HepG2 (cell line): Measurements from ENCODE around the gene H6PD. TPM values are rescaled to one million over a fixed set of nuclear protein-coding genes. Genes with fewer than 3 reads are reported as not detected.

ENCODE experiments used
- ATF3 ChIP-seq: sonication (generic); formaldehyde crosslinking; IDR thresholded peaks from 2 replicates; pipeline ENCODE4 v1.4.0; 2020; ENCODE audit warnings: missing genetic modification reagents
- GPN1 ChIP-seq: sonication (generic); formaldehyde crosslinking; IDR thresholded peaks from 2 replicates; pipeline ENCODE4 v1.5.1; 2020; ENCODE audit warnings: missing genetic modification reagents, borderline replicate concordance
- HINFP ChIP-seq: sonication (generic); formaldehyde crosslinking; IDR thresholded peaks from 2 replicates; pipeline ENCODE4 v1.4.0; 2020; ENCODE audit warnings: low read depth, mild to moderate bottlenecking, missing genetic modification reagents
- HMGXB3 ChIP-seq: sonication (generic); formaldehyde crosslinking; IDR thresholded peaks from 2 replicates; pipeline ENCODE4 v1.4.0; 2020; ENCODE audit warnings: missing genetic modification reagents, borderline replicate concordance
- HOXA3 ChIP-seq: sonication (generic); formaldehyde crosslinking; IDR thresholded peaks from 2 replicates; pipeline ENCODE4 v1.5.0; 2020; ENCODE audit warnings: missing genetic modification reagents
- KMT2B ChIP-seq: IDR thresholded peaks from 2 replicates; pipeline ENCODE4 v1.6.1; 2016; ENCODE audit warnings: missing genetic modification reagents, missing compliant biosample characterization
- NFKBIZ ChIP-seq: IDR thresholded peaks from 2 replicates; pipeline ENCODE4 v1.6.1; 2018; ENCODE audit warnings: missing genetic modification reagents, missing compliant biosample characterization
- RXRA ChIP-seq: sonication (generic); formaldehyde crosslinking; IDR thresholded peaks from 2 replicates; pipeline ENCODE4 v1.5.1; 2020; ENCODE audit warnings: missing genetic modification reagents
- SOX6 ChIP-seq, 2 experiments: fragments of 450-650 bp in 1 of 2; sonication (generic) in 1 of 2; formaldehyde crosslinking in 1 of 2; IDR thresholded peaks; 2 replicates each; pipeline versions ENCODE4 v1.4.0 to v1.6.1; 2017 to 2020; ENCODE audit warnings: antibody characterized with exemption in 1 of 2, mild to moderate bottlenecking in 1 of 2, missing genetic modification reagents in 1 of 2
- TFDP2 ChIP-seq: sonication (generic); formaldehyde crosslinking; IDR thresholded peaks from 2 replicates; pipeline ENCODE4 v1.4.0; 2020; ENCODE audit warnings: missing genetic modification reagents
- ZFX ChIP-seq: sonication (generic); formaldehyde crosslinking; IDR thresholded peaks from 2 replicates; pipeline ENCODE4 v1.4.0; 2020; ENCODE audit warnings: mild to moderate bottlenecking, low read depth, missing genetic modification reagents, moderate library complexity
- ZNF556 ChIP-seq: sonication (generic); formaldehyde crosslinking; IDR thresholded peaks from 2 replicates; pipeline ENCODE4 v1.4.0; 2020; ENCODE audit warnings: mild to moderate bottlenecking, missing genetic modification reagents, borderline replicate concordance
- ZNF564 ChIP-seq: sonication (generic); formaldehyde crosslinking; IDR thresholded peaks from 2 replicates; pipeline ENCODE4 v1.8.1; 2023; ENCODE audit warnings: mild to moderate bottlenecking, missing genetic modification reagents
- ZNF629 ChIP-seq: sonication (generic); formaldehyde crosslinking; conservative IDR thresholded peaks from 2 replicates; pipeline ENCODE4 v1.5.0; 2020; ENCODE audit warnings: missing genetic modification reagents
- ZNF652 ChIP-seq: IDR thresholded peaks from 2 replicates; pipeline ENCODE4 v1.6.1; 2016; ENCODE audit warnings: low read depth, borderline replicate concordance
- ZNF687 ChIP-seq: sonication (generic); formaldehyde crosslinking; IDR thresholded peaks from 2 replicates; pipeline ENCODE4 v1.5.1; 2020; ENCODE audit warnings: mild to moderate bottlenecking, missing genetic modification reagents, moderate library complexity
- ZNF841 ChIP-seq: sonication (generic); formaldehyde crosslinking; IDR thresholded peaks from 2 replicates; pipeline ENCODE4 v1.8.1; 2023; ENCODE audit warnings: missing genetic modification reagents, borderline replicate concordance
- polyA plus RNA-seq, 8 experiments: library from polyadenylated mRNA; depleted of rRNA in 3 of 8; stranded (reverse) in 7 of 8; unstranded in 1 of 8; fragments of >200 nt; fragmentation: Illumina TruSeq in 4 of 8; extraction: Trizol in 4 of 8; gene quantifications; 2 replicates each; pipeline versions ENCODE4 v1.2.1 to v1.2.3, GENCODE V29; 2011 to 2016; ENCODE audit warnings: low read depth in 4 of 8, missing spikeins in 1 of 8, mixed read lengths in 1 of 8; ENCODE audit not compliant: insufficient read depth in 1 of 8
- total RNA-seq, 5 experiments: library from RNA; depleted of rRNA; stranded (reverse); fragments of >200 nt; fragmentation: Illumina TruSeq; extraction: Trizol; gene quantifications; 2 replicates each; pipeline ENCODE4 v1.2.3, GENCODE V29; 2016; ENCODE audit warnings: low read depth in 1 of 5

The H6PD gene
- total and polyA plus RNA-seq, 2 of the 13 experiments (the other 11 are each of a cell fraction or from before 2014, with no cell fraction given): 9.3 to 14.1 TPM

- peak; percentile 88 for TF ChIP-seq ZNF687 (CRISPR knock-in tag)
- TF ChIP-seq ZNF652 (CRISPR knock-in tag): no peak
- no peak for TF ChIP-seq ZNF841 (CRISPR knock-in tag)
- TF ChIP-seq GPN1 (CRISPR knock-in tag): no peak
- no peak for TF ChIP-seq ATF3 (CRISPR knock-in tag)
- peak; percentile 11; the same call in 1 of the 2 replicates for TF ChIP-seq TFDP2
- TF ChIP-seq HINFP (CRISPR knock-in tag): 0 out of 2 replicates have a peak, but pooled peaks have one; percentile 31
- 0 out of 2 replicates have a peak, but pooled peaks have one; percentile 12 for TF ChIP-seq ZNF629 (CRISPR knock-in tag)
- TF ChIP-seq NFKBIZ (CRISPR knock-in tag): no peak
- TF ChIP-seq KMT2B: no peak
- no peak for TF ChIP-seq HMGXB3
- peak; percentile 77 for TF ChIP-seq ZFX
- 0 out of 2 replicates have a peak, but pooled peaks have one; percentile 30 for TF ChIP-seq HOXA3 (CRISPR knock-in tag)
- peak; percentile 11; the same call in 1 of the 2 replicates for TF ChIP-seq ZNF564 (CRISPR knock-in tag)
- TF ChIP-seq SOX6 (IDR thresholded peaks at IDR 0.05): no peak
- TF ChIP-seq SOX6 (CRISPR knock-in tag; IDR thresholded peaks at IDR 0.05): peak; percentile 33; the same call in 1 of the 2 replicates
- 0 out of 2 replicates have a peak, but pooled peaks have one; percentile 39 for TF ChIP-seq RXRA (CRISPR knock-in tag)
- TF ChIP-seq ZNF556 (CRISPR knock-in tag): no peak
Observed at GRCh38 chr1:9279172-9279840, 44.7 kb downstream of the H6PD start (continued).
